Omental fat pad (tissue), 4 donors: Measurements from ENCODE around the gene ATP11A. TPM values are rescaled to one million over a fixed set of nuclear protein-coding genes. Genes with fewer than 3 reads are reported as not detected.

Experiments used
- ATAC-seq: fragments of 150-250 bp; one replicate; pipeline ENCODE4 v1.9.1; 2016; ENCODE audit warnings: mild to moderate bottlenecking, moderate library complexity; ENCODE audit not compliant: low FRiP score
- DNase-seq: peaks from one replicate; pipeline ENCODE4 v3.0.0-alpha.2; 2019; ENCODE audit warnings: low spot score
- CTCF ChIP-seq, 3 donors: fragments of 450-650 bp; IDR thresholded peaks; one replicate each; pipeline ENCODE4 v1.5.1; 2016 to 2017; ENCODE audit warnings: antibody characterized with exemption in 3 of 3, mild to moderate bottlenecking in 3 of 3, moderate library complexity in 2 of 3
- total RNA-seq, 4 donors: library from RNA; depleted of rRNA; stranded (reverse); fragments of >200 nt; gene quantifications; one replicate each; pipeline ENCODE4 v1.1.0, GENCODE V29; 2016

Gene ATP11A
- total RNA-seq, 4 donors from 2014 or later, result 32.8 to 61.4 (median 45.7) TPM

GRCh38 chr13:112772539-112772909, 82.7 kb downstream of the ATP11A start:
- ATAC-seq, result no peak
- DNase-seq, result no peak
- no peak for TF ChIP-seq CTCF (IDR thresholded peaks at IDR 0.05)

GRCh38 chr13:112772929-112773328, 83.1 kb downstream of the ATP11A start:
- no peak for TF ChIP-seq CTCF (IDR thresholded peaks at IDR 0.05)
- no peak for DNase-seq

GRCh38 chr13:112773601-112774447, 84.0 kb downstream of the ATP11A start:
- no peak for TF ChIP-seq CTCF (IDR thresholded peaks at IDR 0.05)
- ATAC-seq (no peak), DNase-seq (no peak)

More at GRCh38 chr13:112772929-112773328, 83.1 kb downstream of the ATP11A start:
- no peak for ATAC-seq

GRCh38 chr13:112774448-112774792, 84.6 kb downstream of the ATP11A start:
- TF ChIP-seq CTCF (IDR thresholded peaks at IDR 0.05), result no peak
- ATAC-seq (no peak), DNase-seq (no peak)

GRCh38 chr13:112774829-112775565, 85.2 kb downstream of the ATP11A start:
- DNase-seq (no peak), ATAC-seq (no peak)
- TF ChIP-seq CTCF (IDR thresholded peaks at IDR 0.05), result no peak

- ATAC-seq (no peak), DNase-seq (no peak)
- no peak for TF ChIP-seq CTCF (IDR thresholded peaks at IDR 0.05)
Measured at GRCh38 chr13:112775791-112776279, 86.0 kb downstream of the ATP11A start.
